ENCODE measurements around the gene CEP85L. TPM values are rescaled to one million over a fixed set of nuclear protein-coding genes. Genes with fewer than 3 reads are reported as not detected.

Gene CEP85L
- polyA plus RNA-seq (2012; ENCODE audit: low read depth, missing spikeins) = 6.6 TPM

DNA sequence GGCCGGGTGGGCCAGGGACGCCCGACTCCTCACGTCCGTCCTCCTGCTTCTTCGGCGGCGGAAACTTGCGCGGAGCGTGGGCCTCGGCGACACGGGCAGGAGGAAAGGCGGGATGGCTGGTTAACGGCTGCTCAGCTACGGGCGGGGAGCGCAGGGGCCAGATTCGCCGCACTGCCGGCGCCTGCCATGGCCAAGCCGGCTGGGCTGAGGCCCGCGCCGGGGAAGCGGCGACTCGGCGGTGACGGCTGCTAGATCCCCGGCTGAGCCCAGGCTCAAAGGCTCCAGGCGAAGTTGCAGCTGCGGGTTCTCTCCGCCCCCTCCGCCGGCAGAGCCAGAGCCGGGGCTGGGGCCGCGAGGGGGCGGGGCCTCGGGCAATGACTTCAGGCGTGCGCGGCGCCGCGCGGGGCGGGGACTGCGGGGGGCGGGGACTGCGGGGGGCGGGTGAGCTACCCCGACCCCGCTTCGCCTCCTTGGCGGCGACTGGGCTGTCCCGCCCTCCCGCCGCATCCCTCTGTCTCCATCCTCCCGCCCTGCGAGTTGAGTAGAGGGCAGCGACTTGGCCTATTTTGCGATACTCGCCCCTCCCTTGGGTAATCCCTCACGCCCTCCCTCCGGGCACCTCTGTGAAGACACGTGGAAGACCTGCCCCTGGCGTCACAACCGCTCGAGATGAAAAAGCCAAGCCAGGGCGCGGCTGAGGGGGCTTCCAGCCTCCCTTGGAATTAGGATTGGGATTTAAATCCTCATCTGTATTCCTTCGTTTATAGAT, at the start of gene CEP85L:
Gene CEP85L, minus strand, starts transcription at position 310 of the 769 bp plus-strand sequence. CDS start 322 bp downstream, outside the sequence.
- TF ChIP-seq TAF1 (IDR thresholded peaks at IDR 0.05; ENCODE audit: low read depth, low read length) (peak; percentile 53), POLR2AphosphoS5 (IDR thresholded peaks at IDR 0.05; ENCODE audit: low read depth, low read length) (peak; percentile 67), POU2F2 (IDR thresholded peaks at IDR 0.05; ENCODE audit: low read depth, low read length) (no peak), POLR2A (IDR thresholded peaks at IDR 0.05; ENCODE audit: low read depth, low read length) (peak; percentile 59)
- FAIRE-seq = peak; percentile 98
- peak; percentile 80 for DNase-seq (ENCODE audit: insufficient read length, low spot score)

DNA sequence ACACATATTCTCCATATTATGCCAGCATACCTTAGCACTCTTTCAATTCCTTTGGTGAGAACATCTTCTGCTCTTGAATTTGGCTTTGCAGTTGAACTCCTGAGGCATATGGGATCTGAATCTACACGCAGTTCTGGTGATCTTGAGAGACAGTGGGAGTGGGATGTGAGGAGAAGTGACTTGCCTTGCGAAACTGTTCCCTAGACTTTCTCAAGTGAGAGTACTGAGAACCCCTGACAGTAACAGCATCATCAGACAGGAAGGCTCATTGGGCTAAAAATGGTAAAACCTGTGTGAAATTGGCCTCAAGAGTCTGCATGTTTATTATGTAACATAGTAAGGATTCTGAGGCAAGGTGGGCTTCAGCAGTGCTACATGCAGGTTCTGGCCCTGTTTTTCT, 49.1 kb upstream of the CEP85L start:
- DNase-seq (ENCODE audit: insufficient read length, low spot score) (no peak), FAIRE-seq (no peak)
- TF ChIP-seq POU2F2 (IDR thresholded peaks at IDR 0.05; ENCODE audit: low read depth, low read length) = no peak
- TF ChIP-seq POLR2A (IDR thresholded peaks at IDR 0.05; ENCODE audit: low read depth, low read length) = no peak
- TF ChIP-seq PAX5 (IDR thresholded peaks at IDR 0.05; ENCODE audit: insufficient read depth, low read length, severe bottlenecking) = no peak
- no peak for TF ChIP-seq POLR2AphosphoS5 (IDR thresholded peaks at IDR 0.05; ENCODE audit: low read depth, low read length)
- no peak for TF ChIP-seq SPI1 (IDR thresholded peaks at IDR 0.05; ENCODE audit: low read depth, low read length)
- no peak for TF ChIP-seq TAF1 (IDR thresholded peaks at IDR 0.05; ENCODE audit: low read depth, low read length)

DNA sequence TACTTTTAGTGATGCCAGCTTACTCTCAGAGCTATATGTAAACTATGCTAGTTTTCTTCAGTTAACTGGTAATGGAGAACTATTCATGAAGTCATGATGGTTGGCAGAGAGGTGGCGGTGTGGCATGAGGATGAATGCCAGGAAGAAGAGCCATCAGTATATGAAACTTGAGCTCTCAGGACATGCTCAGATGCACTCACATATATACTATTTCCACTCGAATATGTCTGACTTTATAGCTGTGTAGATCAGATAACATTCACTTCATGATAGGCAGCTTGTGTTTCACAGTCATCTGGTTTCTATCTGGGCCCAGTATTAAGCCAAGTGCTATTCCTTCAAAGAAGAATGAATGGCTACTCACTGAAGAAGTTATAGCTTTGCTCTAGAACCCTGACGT, 46.2 kb upstream of the CEP85L start:
- DNase-seq (ENCODE audit: insufficient read length, low spot score) (no peak), FAIRE-seq (peak; percentile 16)
- TF ChIP-seq SPI1 (IDR thresholded peaks at IDR 0.05; ENCODE audit: low read depth, low read length) (no peak), POU2F2 (IDR thresholded peaks at IDR 0.05; ENCODE audit: low read depth, low read length) (no peak), POLR2A (IDR thresholded peaks at IDR 0.05; ENCODE audit: low read depth, low read length) (no peak), PAX5 (IDR thresholded peaks at IDR 0.05; ENCODE audit: insufficient read depth, low read length, severe bottlenecking) (no peak), TAF1 (IDR thresholded peaks at IDR 0.05; ENCODE audit: low read depth, low read length) (no peak), POLR2AphosphoS5 (IDR thresholded peaks at IDR 0.05; ENCODE audit: low read depth, low read length) (no peak)

DNA sequence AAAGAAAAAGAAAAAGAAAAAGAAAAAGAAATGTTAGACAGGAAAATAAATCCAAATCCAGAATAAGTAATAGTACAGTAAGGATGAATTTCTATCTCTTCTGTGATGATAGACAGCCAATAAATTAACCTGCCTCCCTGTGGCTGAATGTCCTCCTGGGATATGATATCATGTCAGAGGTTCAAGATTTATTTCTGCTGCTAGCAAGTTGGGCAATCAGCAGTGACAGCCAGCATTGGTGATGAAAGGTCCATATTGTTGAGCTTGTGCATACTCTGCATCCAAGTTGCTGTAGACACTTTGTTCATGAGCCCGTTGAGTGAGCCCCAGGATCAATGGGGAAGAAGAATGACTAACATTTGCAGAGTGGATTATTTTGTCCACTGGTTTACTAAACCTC, 44.9 kb upstream of the CEP85L start:
- DNase-seq (ENCODE audit: insufficient read length, low spot score) (no peak), FAIRE-seq (no peak)
- TF ChIP-seq POLR2A (IDR thresholded peaks at IDR 0.05; ENCODE audit: low read depth, low read length) (no peak), POLR2AphosphoS5 (IDR thresholded peaks at IDR 0.05; ENCODE audit: low read depth, low read length) (no peak), SPI1 (IDR thresholded peaks at IDR 0.05; ENCODE audit: low read depth, low read length) (no peak), TAF1 (IDR thresholded peaks at IDR 0.05; ENCODE audit: low read depth, low read length) (no peak), POU2F2 (IDR thresholded peaks at IDR 0.05; ENCODE audit: low read depth, low read length) (no peak)

DNA sequence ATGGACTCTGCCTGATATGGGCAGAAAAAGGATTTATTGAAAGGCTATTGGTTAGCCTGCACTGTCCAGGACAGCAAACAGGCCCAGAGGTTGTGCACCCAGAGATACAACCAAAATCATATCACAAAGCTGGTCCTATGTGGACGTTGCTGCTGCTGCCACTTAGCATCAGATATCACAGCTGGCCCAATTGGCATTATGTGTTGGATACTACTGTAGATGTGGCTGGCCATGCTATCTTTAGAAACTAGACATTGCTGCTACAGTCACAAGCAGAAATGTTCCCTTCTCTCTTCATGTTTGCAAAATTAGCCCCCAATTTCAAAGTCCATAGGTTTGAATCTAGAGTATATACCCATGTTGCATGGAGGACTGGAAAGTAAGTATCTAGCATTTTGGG, 42.2 kb upstream of the CEP85L start:
- DNase-seq (ENCODE audit: insufficient read length, low spot score) (no peak), FAIRE-seq (peak; percentile 13)
- TF ChIP-seq SPI1 (IDR thresholded peaks at IDR 0.05; ENCODE audit: low read depth, low read length) (no peak), TAF1 (IDR thresholded peaks at IDR 0.05; ENCODE audit: low read depth, low read length) (no peak), PAX5 (IDR thresholded peaks at IDR 0.05; ENCODE audit: insufficient read depth, low read length, severe bottlenecking) (no peak), POU2F2 (IDR thresholded peaks at IDR 0.05; ENCODE audit: low read depth, low read length) (no peak), POLR2A (IDR thresholded peaks at IDR 0.05; ENCODE audit: low read depth, low read length) (no peak), POLR2AphosphoS5 (IDR thresholded peaks at IDR 0.05; ENCODE audit: low read depth, low read length) (no peak)

DNA sequence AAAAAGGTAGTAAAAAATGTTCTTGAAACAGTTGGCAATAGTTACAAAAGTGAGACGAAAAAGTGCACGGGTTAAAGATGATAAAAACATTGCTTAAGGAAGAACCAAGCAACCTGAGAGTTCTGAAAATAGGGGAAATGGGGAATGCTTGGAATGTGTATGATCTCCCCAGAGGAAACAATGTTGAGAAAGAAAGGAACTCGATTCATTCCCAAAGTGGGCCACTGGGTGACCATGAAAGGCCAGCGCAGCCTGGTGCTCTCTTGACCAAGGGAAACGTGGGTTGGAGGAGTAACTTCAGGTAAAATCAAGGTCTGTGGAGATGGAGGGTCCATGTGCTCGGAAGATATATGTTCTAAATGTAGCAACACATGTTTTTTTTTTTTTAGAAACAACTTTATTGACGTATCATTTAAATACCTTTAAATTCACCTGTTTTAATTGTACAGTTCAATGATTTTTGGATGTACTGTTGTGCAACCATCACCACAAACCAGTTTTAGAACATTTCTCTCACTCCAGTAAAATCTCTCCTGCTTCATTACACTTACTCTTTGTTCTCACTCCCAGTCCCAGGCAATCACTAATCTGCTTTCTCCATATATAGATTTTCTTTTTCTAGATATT, 34.5 kb upstream of the CEP85L start:
- DNase-seq (ENCODE audit: insufficient read length, low spot score) (no peak), FAIRE-seq (no peak)
- TF ChIP-seq POLR2AphosphoS5 (IDR thresholded peaks at IDR 0.05; ENCODE audit: low read depth, low read length) (no peak), SPI1 (IDR thresholded peaks at IDR 0.05; ENCODE audit: low read depth, low read length) (no peak), POU2F2 (IDR thresholded peaks at IDR 0.05; ENCODE audit: low read depth, low read length) (no peak), PAX5 (IDR thresholded peaks at IDR 0.05; ENCODE audit: insufficient read depth, low read length, severe bottlenecking) (no peak), TAF1 (IDR thresholded peaks at IDR 0.05; ENCODE audit: low read depth, low read length) (no peak), POLR2A (IDR thresholded peaks at IDR 0.05; ENCODE audit: low read depth, low read length) (no peak)

- FAIRE-seq (no peak), DNase-seq (ENCODE audit: insufficient read length, low spot score) (no peak)
- TF ChIP-seq POLR2A (IDR thresholded peaks at IDR 0.05; ENCODE audit: low read depth, low read length) (no peak), PAX5 (IDR thresholded peaks at IDR 0.05; ENCODE audit: insufficient read depth, low read length, severe bottlenecking) (no peak), SPI1 (IDR thresholded peaks at IDR 0.05; ENCODE audit: low read depth, low read length) (no peak), TAF1 (IDR thresholded peaks at IDR 0.05; ENCODE audit: low read depth, low read length) (no peak), POU2F2 (IDR thresholded peaks at IDR 0.05; ENCODE audit: low read depth, low read length) (no peak), POLR2AphosphoS5 (IDR thresholded peaks at IDR 0.05; ENCODE audit: low read depth, low read length) (no peak)
Measured at GRCh38 chr6:118683881-118684872, 32.8 kb upstream of the CEP85L start.

GRCh38 chr6:118680452-118681095, 29.2 kb upstream of the CEP85L start:
- DNase-seq (ENCODE audit: insufficient read length, low spot score) (no peak), FAIRE-seq (no peak)
- TF ChIP-seq SPI1 (IDR thresholded peaks at IDR 0.05; ENCODE audit: low read depth, low read length) (no peak), PAX5 (IDR thresholded peaks at IDR 0.05; ENCODE audit: insufficient read depth, low read length, severe bottlenecking) (no peak), TAF1 (IDR thresholded peaks at IDR 0.05; ENCODE audit: low read depth, low read length) (no peak), POU2F2 (IDR thresholded peaks at IDR 0.05; ENCODE audit: low read depth, low read length) (no peak), POLR2A (IDR thresholded peaks at IDR 0.05; ENCODE audit: low read depth, low read length) (no peak), POLR2AphosphoS5 (IDR thresholded peaks at IDR 0.05; ENCODE audit: low read depth, low read length) (no peak)
